DMS114 treated with DMSO at 0.1 percent for 48 hours (cell line): ENCODE measurements around the gene PIK3R6.

ENCODE experiments used
- DNase-seq: peaks from one replicate; lab custom pipeline; 2025; ENCODE audit not compliant: unreplicated experiment; lab: John Stamatoyannopoulos, UW

Gene PIK3R6

GRCh38 chr17:8754890-8755289 is 112.6 kb downstream of the PIK3R6 start:
- no peak for DNase-seq

- DNase-seq: peak; percentile 16
These were observed 113.5 kb downstream of the PIK3R6 start for GRCh38 chr17:8753976-8754440.

- DNase-seq: no peak
These were observed 114.1 kb downstream of the PIK3R6 start for GRCh38 chr17:8753136-8753975.
